Measurements from ENCODE around the gene SRGAP1. TPM values are rescaled to one million over a fixed set of nuclear protein-coding genes. Genes with fewer than 3 reads are reported as not detected.

The SRGAP1 gene
- total RNA-seq (10 to 100 TPM in 4 of 5 donors, 1 to 10 TPM in 1; 5.7 to 37.9 (median 17.9) TPM), polyA plus RNA-seq (1 to 10 TPM in 1 of 3 donors, under 1 TPM in 2; 0.70 to 1.1 (median 0.92) TPM)
- long read RNA-seq, donor 1, result 0 reads
- long read RNA-seq, donor 2, result 0 reads
- long read RNA-seq, donor 3, result 0 reads
- long read RNA-seq, donor 4, result 0 reads
- long read RNA-seq, donor 5, result 0 reads
- long read RNA-seq, donor 6, partial matches to known transcripts, result 9 of 9 reads
- long read RNA-seq, donor 6, other reads (novel, unspliced or antisense), result 0 of 9 reads
- long read RNA-seq, donor 7, partial matches to known transcripts, result 0 of 2 reads
- long read RNA-seq, donor 7, other reads (novel, unspliced or antisense), result 0 of 2 reads
- long read RNA-seq, donor 8, partial matches to known transcripts, result 0 of 1 reads
- long read RNA-seq, donor 8, other reads (novel, unspliced or antisense), result 0 of 1 reads
- long read RNA-seq, donor 9, result 0 reads
- long read RNA-seq, donor 10, result 0 reads

- 2 to 5% (median 3%) methylated on average over 33 to 52 of the region's 52 CpGs for WGBS, 5 donors
- peak within 1 kb of the TSS; percentile 91 to 97 (median 93) for H3K27ac ChIP-seq
- intact Hi-C loops (cut with DNase I; ENCODE audit: low total_unique reads), result loop anchor here (5.0 kb wide), 2 partner anchors 338 to 413 kb away; no protein-coding TSS in a partner anchor
Observed at GRCh38 chr12:63844391-63845341, at the start of gene SRGAP1. TSS of gene SRGAP1 (plus strand) at chr12:63844700. CDS start at chr12:63844817, 117 bp downstream.

GRCh38 chr12:63795032-63795687 is 49.3 kb upstream of the SRGAP1 start:
- intact Hi-C loops (cut with DNase I; ENCODE audit: low total_unique reads), result no loop called here
- H3K27ac ChIP-seq, result no peak overlapping the region
- no peak overlapping the region for H3K4me3 ChIP-seq
- H3K9me3 ChIP-seq, result no peaks in the 10 kb centered on the region
- H3K27me3 ChIP-seq, result no peaks in the 10 kb centered on the region
- 89 to 92% (median 90%) methylated on average over 10 of the region's 10 CpGs for WGBS, 5 donors
- no peak for DNase-seq
- TF ChIP-seq EP300 (IDR thresholded peaks at IDR 0.05), result no peak
- TF ChIP-seq CTCF (IDR thresholded peaks at IDR 0.05), result no peak
- no peak for TF ChIP-seq POLR2AphosphoS5 (IDR thresholded peaks at IDR 0.05)
- no peak for TF ChIP-seq POLR2A (IDR thresholded peaks at IDR 0.05)
- no peaks in the 10 kb centered on the region for H3K4me1 ChIP-seq
- peaks cover 0 to 19% (median 17%) of the 10 kb centered on the region in 4 donors for H3K36me3 ChIP-seq

More at GRCh38 chr12:63844391-63845341, at the start of gene SRGAP1:
- Histone ChIP-seq H3K36me3 (no peaks in the 10 kb centered on the region), H3K27me3 (peaks cover 0 to 3% (median 0%) of the 10 kb centered on the region in 3 donors), H3K4me1 (peaks cover 8 to 49% (median 17%) of the 10 kb centered on the region in 4 donors), H3K4me3 (peak within 1 kb of the TSS; percentile 71 to 89 (median 78)), H3K9me3 (no peaks in the 10 kb centered on the region)
- TF ChIP-seq CTCF (IDR thresholded peaks at IDR 0.05) (no peak), POLR2AphosphoS5 (IDR thresholded peaks at IDR 0.05) (peak in 1 of 3 donors; percentile 50)
- DNase-seq, result peak; percentile 52 to 88

- no peak overlapping the region for H3K4me3 ChIP-seq
- H3K9me3 ChIP-seq, result no peaks in the 10 kb centered on the region
- H3K36me3 ChIP-seq, result peaks cover 0 to 11% (median 9%) of the 10 kb centered on the region in 4 donors
- intact Hi-C loops (cut with DNase I; ENCODE audit: low total_unique reads), result no loop called here
- TF ChIP-seq POLR2AphosphoS5 (IDR thresholded peaks at IDR 0.05) (no peak), EP300 (IDR thresholded peaks at IDR 0.05) (no peak), CTCF (IDR thresholded peaks at IDR 0.05) (no peak)
- H3K27ac ChIP-seq, result no peak overlapping the region
- DNase-seq, result no peak
- H3K4me1 ChIP-seq, result no peaks in the 10 kb centered on the region
- 89 to 93% (median 91%) methylated on average over 6 of the region's 6 CpGs for WGBS, 5 donors
- H3K27me3 ChIP-seq, result no peaks in the 10 kb centered on the region
Observed at GRCh38 chr12:63795944-63796343, 48.6 kb upstream of the SRGAP1 start.

Measured in stomach (tissue), 19 donors.